ENCODE results near the gene SLC44A1. TPM values are rescaled to one million over a fixed set of nuclear protein-coding genes. Genes with fewer than 3 reads are reported as not detected.

SLC44A1 gene
- total RNA-seq, 1 experiment from 2014 or later: 15.2 TPM

DNA sequence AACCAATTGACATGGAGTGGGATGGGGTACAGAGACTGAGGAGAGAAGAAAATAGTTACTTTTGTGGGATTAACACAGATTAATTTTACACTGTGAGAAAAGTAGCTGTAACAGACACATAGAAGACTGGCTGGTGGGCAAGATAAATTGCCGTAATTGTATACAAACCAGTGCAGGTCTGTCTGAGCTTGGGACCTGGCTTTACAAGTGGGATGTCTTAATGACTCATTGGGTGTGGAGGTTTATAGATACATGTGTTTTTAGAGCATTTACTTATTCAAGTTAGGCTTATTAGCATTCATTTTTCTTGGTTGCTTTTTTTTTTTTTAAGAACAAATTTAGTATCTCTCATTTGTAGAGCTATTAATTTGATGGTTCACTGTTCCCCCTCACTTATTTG, 37.5 kb downstream of the SLC44A1 start:
- ChIA-PET POLR2A (interaction anchor here (0.6 to 3.5 kb wide), 4 partner anchors 9 to 280 kb away, joined by 4 to 19 read pairs (median 7); partner anchors contain the start of gene SLC44A1), CTCF (interaction anchor here (0.7 to 2.2 kb wide), 6 partner anchors 8 to 501 kb away, joined by 3 to 8 read pairs (median 4); no protein-coding TSS in a partner anchor)
- Mint-ChIP-seq H3K4me3 (ENCODE audit: unreplicated experiment) (no peak overlapping the region), H3K9me3 (ENCODE audit: unreplicated experiment) (no peaks in the 10 kb centered on the region), H3K4me1 (ENCODE audit: insufficient read depth, unreplicated experiment) (peaks cover 20% of the 10 kb centered on the region), H3K27ac (ENCODE audit: low read depth, unreplicated experiment) (peak overlapping the region; percentile 33), H3K27me3 (ENCODE audit: insufficient read depth, unreplicated experiment) (no peaks in the 10 kb centered on the region), H3K36me3 (ENCODE audit: insufficient read depth, unreplicated experiment) (no peaks in the 10 kb centered on the region)
- TF ChIP-seq, protein P1, sequence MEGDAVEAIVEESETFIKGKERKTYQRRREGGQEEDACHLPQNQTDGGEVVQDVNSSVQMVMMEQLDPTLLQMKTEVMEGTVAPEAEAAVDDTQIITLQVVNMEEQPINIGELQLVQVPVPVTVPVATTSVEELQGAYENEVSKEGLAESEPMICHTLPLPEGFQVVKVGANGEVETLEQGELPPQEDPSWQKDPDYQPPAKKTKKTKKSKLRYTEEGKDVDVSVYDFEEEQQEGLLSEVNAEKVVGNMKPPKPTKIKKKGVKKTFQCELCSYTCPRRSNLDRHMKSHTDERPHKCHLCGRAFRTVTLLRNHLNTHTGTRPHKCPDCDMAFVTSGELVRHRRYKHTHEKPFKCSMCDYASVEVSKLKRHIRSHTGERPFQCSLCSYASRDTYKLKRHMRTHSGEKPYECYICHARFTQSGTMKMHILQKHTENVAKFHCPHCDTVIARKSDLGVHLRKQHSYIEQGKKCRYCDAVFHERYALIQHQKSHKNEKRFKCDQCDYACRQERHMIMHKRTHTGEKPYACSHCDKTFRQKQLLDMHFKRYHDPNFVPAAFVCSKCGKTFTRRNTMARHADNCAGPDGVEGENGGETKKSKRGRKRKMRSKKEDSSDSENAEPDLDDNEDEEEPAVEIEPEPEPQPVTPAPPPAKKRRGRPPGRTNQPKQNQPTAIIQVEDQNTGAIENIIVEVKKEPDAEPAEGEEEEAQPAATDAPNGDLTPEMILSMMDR (IDR thresholded peaks at IDR 0.05; ENCODE audit: unreplicated experiment): no peak
- DNase-seq (ENCODE audit: unreplicated experiment): peak; percentile 27
- BruUV-seq (replicated peaks): no TSS peak
- intact Hi-C loops (cut with micrococcal nuclease): no loop called here

DNA sequence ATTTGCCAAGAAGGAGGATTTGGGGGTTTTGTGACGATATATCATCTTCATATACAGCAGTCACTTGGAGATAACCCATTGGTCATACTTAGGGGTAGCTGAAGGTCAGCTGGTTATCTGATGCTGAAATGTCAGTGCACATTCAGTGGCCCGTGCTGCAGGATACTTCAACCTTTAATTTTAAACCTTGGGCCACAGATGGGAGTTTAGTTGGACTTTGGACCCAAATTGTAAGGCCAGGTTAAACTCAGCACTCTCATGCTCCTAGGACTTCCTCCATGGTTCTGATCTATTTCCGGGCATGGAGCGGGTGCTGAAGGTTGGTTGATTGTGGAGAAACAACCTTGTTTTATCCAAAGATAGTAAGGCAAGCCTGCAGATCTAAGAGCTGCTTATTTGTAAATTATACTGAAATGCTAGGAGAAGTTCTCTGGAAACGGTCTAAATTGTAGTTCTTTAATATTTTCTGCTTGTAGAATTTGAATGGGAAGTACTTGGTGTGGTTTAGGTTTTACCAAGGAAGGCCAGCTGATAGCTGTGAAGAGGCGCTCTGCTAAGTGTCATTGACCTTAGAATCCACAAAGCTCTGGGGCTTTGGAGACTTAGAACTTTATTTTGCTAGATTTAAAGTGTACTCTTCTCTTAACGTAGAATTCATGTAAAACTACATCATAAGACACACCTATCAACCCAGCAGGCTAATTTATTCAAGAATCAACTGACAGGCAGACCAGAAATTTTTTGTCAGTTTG, 38.6 kb downstream of the SLC44A1 start:
- intact Hi-C loops (cut with micrococcal nuclease): no loop called here
- Mint-ChIP-seq H3K4me1 (ENCODE audit: insufficient read depth, unreplicated experiment) (peaks cover 20% of the 10 kb centered on the region), H3K4me3 (ENCODE audit: unreplicated experiment) (no peak overlapping the region), H3K27me3 (ENCODE audit: insufficient read depth, unreplicated experiment) (no peaks in the 10 kb centered on the region), H3K36me3 (ENCODE audit: insufficient read depth, unreplicated experiment) (no peaks in the 10 kb centered on the region), H3K27ac (ENCODE audit: low read depth, unreplicated experiment) (no peak overlapping the region), H3K9me3 (ENCODE audit: unreplicated experiment) (no peaks in the 10 kb centered on the region)
- TF ChIP-seq, protein P1 (IDR thresholded peaks at IDR 0.05; ENCODE audit: unreplicated experiment): no peak
- CTCF ChIA-PET: interaction anchor here (0.9 to 1.8 kb wide), 4 partner anchors 29 to 87 kb away, joined by 3 to 4 read pairs (median 3); no protein-coding TSS in a partner anchor
- BruUV-seq (replicated peaks): no TSS peak
- POLR2A ChIA-PET: interaction anchor here (0.9 to 3.5 kb wide), 3 partner anchors 14 to 38 kb away, joined by 3 to 19 read pairs (median 3); partner anchors contain the start of gene SLC44A1
- DNase-seq (ENCODE audit: unreplicated experiment): no peak

DNA sequence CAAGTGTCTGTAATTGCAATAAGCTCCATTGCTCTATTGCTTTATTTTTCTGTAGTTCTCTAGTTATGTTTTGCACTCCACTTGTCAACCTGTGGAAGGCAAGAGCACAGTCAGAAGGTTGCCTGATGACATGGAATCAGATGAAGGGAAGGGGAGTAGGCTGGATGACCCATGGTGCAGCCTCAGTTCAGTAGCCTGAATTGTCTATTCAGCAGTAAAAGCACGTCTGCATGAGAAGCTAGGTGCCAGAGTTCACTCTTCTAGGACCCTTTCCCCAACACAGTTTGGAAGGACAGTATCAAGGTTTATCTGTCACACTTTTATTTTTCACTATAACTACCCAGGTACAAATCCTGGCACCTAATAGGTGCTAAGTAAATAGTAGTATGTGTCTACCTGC, 39.3 kb downstream of the SLC44A1 start:
- TF ChIP-seq, protein P1 (IDR thresholded peaks at IDR 0.05; ENCODE audit: unreplicated experiment): no peak
- no peak for DNase-seq (ENCODE audit: unreplicated experiment)
- peaks cover 20% of the 10 kb centered on the region for H3K4me1 Mint-ChIP-seq (ENCODE audit: insufficient read depth, unreplicated experiment)
- no peaks in the 10 kb centered on the region for H3K36me3 Mint-ChIP-seq (ENCODE audit: insufficient read depth, unreplicated experiment)
- ChIA-PET CTCF (interaction anchor here (0.9 to 1.7 kb wide), 3 partner anchors 30 to 87 kb away, joined by 3 read pairs; no protein-coding TSS in a partner anchor), POLR2A (interaction anchor here (0.9 kb wide), 1 partner anchor 19 kb away, joined by 3 read pairs; no protein-coding TSS in a partner anchor)
- no TSS peak for BruUV-seq (replicated peaks)
- no peak overlapping the region for H3K4me3 Mint-ChIP-seq (ENCODE audit: unreplicated experiment)
- H3K27ac Mint-ChIP-seq (ENCODE audit: low read depth, unreplicated experiment): no peak overlapping the region
- intact Hi-C loops (cut with micrococcal nuclease): no loop called here
- H3K9me3 Mint-ChIP-seq (ENCODE audit: unreplicated experiment): no peaks in the 10 kb centered on the region
- H3K27me3 Mint-ChIP-seq (ENCODE audit: insufficient read depth, unreplicated experiment): no peaks in the 10 kb centered on the region

DNA sequence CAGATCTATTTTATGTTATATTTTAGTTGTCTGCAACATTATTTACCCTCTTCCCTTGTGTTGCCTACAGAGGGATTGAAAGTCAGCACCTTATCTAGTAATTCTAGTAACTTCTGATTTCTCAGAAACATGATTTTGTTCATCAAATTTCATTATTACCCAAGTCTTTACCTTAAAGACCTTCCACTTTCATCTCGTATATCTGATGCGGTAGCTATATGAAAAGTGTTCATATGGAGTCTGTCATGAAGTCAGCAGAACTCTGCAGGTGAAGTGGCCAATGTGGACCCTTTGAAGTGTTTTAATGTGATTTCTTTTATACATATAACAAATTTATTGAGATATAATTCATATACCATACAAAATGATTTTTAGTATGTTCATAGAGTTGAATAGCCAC, 40.0 kb downstream of the SLC44A1 start:
- Mint-ChIP-seq H3K4me1 (ENCODE audit: insufficient read depth, unreplicated experiment) (peaks cover 20% of the 10 kb centered on the region), H3K36me3 (ENCODE audit: insufficient read depth, unreplicated experiment) (no peaks in the 10 kb centered on the region), H3K9me3 (ENCODE audit: unreplicated experiment) (no peaks in the 10 kb centered on the region), H3K27me3 (ENCODE audit: insufficient read depth, unreplicated experiment) (no peaks in the 10 kb centered on the region), H3K4me3 (ENCODE audit: unreplicated experiment) (no peak overlapping the region), H3K27ac (ENCODE audit: low read depth, unreplicated experiment) (no peak overlapping the region)
- POLR2A ChIA-PET: no interaction called here
- DNase-seq (ENCODE audit: unreplicated experiment): no peak
- intact Hi-C loops (cut with micrococcal nuclease): no loop called here
- TF ChIP-seq, protein P1 (IDR thresholded peaks at IDR 0.05; ENCODE audit: unreplicated experiment): no peak
- BruUV-seq (replicated peaks): no TSS peak
- CTCF ChIA-PET: interaction anchor here (0.5 to 1.7 kb wide), 3 partner anchors 35 to 1229 kb away, joined by 3 read pairs; no protein-coding TSS in a partner anchor

Data from MCF 10A (cell line).